H1 (cell line): ENCODE data around the gene PITRM1. TPM values are rescaled to one million over a fixed set of nuclear protein-coding genes. Genes with fewer than 3 reads are reported as not detected.

Source experiments
- CTCF ChIA-PET: fragments of 300-600 bp; sonication (Branson Sonifier 250); formaldehyde crosslinking; loops from one replicate; lab custom pipeline; 2021; ENCODE audit not compliant: partially characterized antibody; lab: Charles Lee
- POLR2A ChIA-PET: fragments of 300-600 bp; sonication (Branson Sonifier 250); formaldehyde crosslinking; loops from one replicate; lab custom pipeline; 2021; ENCODE audit warnings: inconsistent platforms; ENCODE audit not compliant: partially characterized antibody; lab: Charles Lee
- DNase-seq, 2 experiments: peaks; one replicate each; pipeline versions ENCODE4 v3.0.0 to v3.0.0-alpha.2; 2010 to 2022; ENCODE audit warnings: low spot score in 2 of 2, low read depth in 1 of 2, mixed read lengths in 1 of 2
- FAIRE-seq: peaks from 2 replicates; lab custom pipeline; 2011; peaks lifted over from hg19 to GRCh38; lab: Jason Lieb, UNC
- H2AFZ ChIP-seq: 2 replicates; pipeline ENCODE4 v1.8.1; 2012; ENCODE audit warnings: low read length, inconsistent platforms
- H2AK5ac ChIP-seq: 2 replicates; pipeline ENCODE4 v1.6.1; 2013; ENCODE audit warnings: low read depth, low read length
- H2BK120ac ChIP-seq: replicated peaks from 2 replicates; pipeline ENCODE3; 2013; ENCODE audit warnings: low read depth, low read length, inconsistent platforms
- H2BK12ac ChIP-seq: 2 replicates; pipeline ENCODE4 v1.6.1; 2013; ENCODE audit warnings: low read depth, low read length
- H2BK15ac ChIP-seq: 2 replicates; pipeline ENCODE4 v1.6.1; 2013; ENCODE audit warnings: low read length
- H2BK20ac ChIP-seq: 2 replicates; pipeline ENCODE4 v1.6.1; 2013; ENCODE audit warnings: low read length
- H2BK5ac ChIP-seq: 2 replicates; pipeline ENCODE4 v1.6.1; 2013; ENCODE audit warnings: low read depth, low read length
- H3K14ac ChIP-seq: 2 replicates; pipeline ENCODE4 v1.6.1; 2013; ENCODE audit warnings: inconsistent platforms; ENCODE audit not compliant: insufficient read length
- H3K18ac ChIP-seq: 2 replicates; pipeline ENCODE4 v1.6.1; 2013; ENCODE audit warnings: low read length; ENCODE audit errors: extremely low read depth
- H3K23ac ChIP-seq: 2 replicates; pipeline ENCODE4 v1.6.1; 2013; ENCODE audit warnings: inconsistent platforms; ENCODE audit not compliant: insufficient read length
- H3K23me2 ChIP-seq: 2 replicates; pipeline ENCODE4 v1.6.1; 2013; ENCODE audit warnings: low read depth, low read length
- H3K27ac ChIP-seq: 2 replicates; pipeline ENCODE4 v1.6.1; 2011; ENCODE audit warnings: low read depth, low read length, inconsistent platforms
- H3K27me3 ChIP-seq, 4 experiments: replicated peaks in 1 of 4; 1 replicate in 1 of 4; 2 replicates in 3 of 4; pipeline versions ENCODE4 v1.6.1 to v1.8.1; 2011 to 2013; ENCODE audit warnings: low read length in 3 of 4, mild to moderate bottlenecking in 3 of 4, inconsistent platforms in 2 of 4, mixed read lengths in 2 of 4, moderate library complexity in 1 of 4; ENCODE audit not compliant: control insufficient read depth in 3 of 4, insufficient read depth in 3 of 4; ENCODE audit errors: extremely low read depth in 1 of 4
- H3K36me3 ChIP-seq, 4 experiments: 2 replicates each; pipeline versions ENCODE4 v1.6.1 to v1.8.1; 2011 to 2013; ENCODE audit warnings: mild to moderate bottlenecking in 4 of 4, low read length in 3 of 4, moderate library complexity in 2 of 4, control low read depth in 1 of 4, inconsistent platforms in 1 of 4; ENCODE audit not compliant: insufficient read depth in 4 of 4, control insufficient read depth in 2 of 4
- H3K4ac ChIP-seq: replicated peaks from 2 replicates; pipeline ENCODE3; 2013; ENCODE audit warnings: low read length, low read depth, mixed read lengths, inconsistent platforms; ENCODE audit not compliant: insufficient read length
- H3K4me1 ChIP-seq, 4 experiments: replicated peaks in 1 of 4; 1 replicate in 1 of 4; 2 replicates in 3 of 4; pipeline versions ENCODE4 v1.6.1 to v1.8.1; 2011 to 2013; ENCODE audit warnings: low read length in 3 of 4, inconsistent platforms in 2 of 4, mixed read lengths in 1 of 4; ENCODE audit not compliant: insufficient read depth in 4 of 4, control insufficient read depth in 3 of 4
- H3K4me2 ChIP-seq, 2 experiments: 2 replicates each; pipeline versions ENCODE4 v1.6.1 to v1.8.1; 2011 to 2013; ENCODE audit warnings: low read depth in 2 of 2, low read length in 2 of 2, control low read depth in 1 of 2, inconsistent platforms in 1 of 2, mild to moderate bottlenecking in 1 of 2; ENCODE audit not compliant: insufficient read depth in 1 of 2
- H3K4me3 ChIP-seq, 4 experiments: fragments of 200-600, 300-600 bp in 1 of 4; sonication (generic), shearing (Covaris generic), sonication (Bioruptor Twin) in 1 of 4; 2 replicates each; pipeline versions ENCODE4 v1.5.1 to v1.8.1; 2011 to 2016; ENCODE audit warnings: low read length in 4 of 4, low read depth in 3 of 4, control low read depth in 2 of 4, inconsistent platforms in 2 of 4, mild to moderate bottlenecking in 2 of 4, mixed read lengths in 1 of 4, moderate library complexity in 1 of 4; ENCODE audit not compliant: insufficient read depth in 2 of 4; ENCODE audit errors: extremely low read depth in 1 of 4
- H3K56ac ChIP-seq: replicated peaks from 2 replicates; pipeline ENCODE3; 2013; ENCODE audit warnings: low read depth, mild to moderate bottlenecking, mixed read lengths, low read length, inconsistent platforms; ENCODE audit not compliant: insufficient read length
- H3K79me1 ChIP-seq: 2 replicates; pipeline ENCODE4 v1.6.1; 2013; ENCODE audit warnings: low read depth, low read length, control low read depth
- H3K79me2 ChIP-seq, 2 experiments: 2 replicates each; pipeline versions ENCODE4 v1.6.1 to v1.8.1; 2012 to 2013; ENCODE audit warnings: low read length in 2 of 2, mild to moderate bottlenecking in 2 of 2, inconsistent platforms in 1 of 2; ENCODE audit not compliant: insufficient read depth in 2 of 2, control insufficient read depth in 1 of 2
- H3K9ac ChIP-seq, 4 experiments: replicated peaks in 1 of 4; 1 replicate in 1 of 4; 2 replicates in 3 of 4; pipeline versions ENCODE4 v1.6.1 to v1.8.1; 2011 to 2013; ENCODE audit warnings: low read depth in 3 of 4, low read length in 3 of 4, control low read depth in 2 of 4, mild to moderate bottlenecking in 2 of 4, moderate library complexity in 2 of 4, inconsistent platforms in 1 of 4; ENCODE audit errors: extremely low read depth in 1 of 4
- H3K9me3 ChIP-seq, 2 experiments: 2 replicates each; pipeline versions ENCODE4 v1.6.1 to v1.8.1; 2012 to 2013; ENCODE audit warnings: mild to moderate bottlenecking in 2 of 2, moderate library complexity in 2 of 2, control low read depth in 1 of 2, inconsistent platforms in 1 of 2, low read depth in 1 of 2, low read length in 1 of 2, mixed read lengths in 1 of 2; ENCODE audit not compliant: insufficient read depth in 2 of 2
- H4K20me1 ChIP-seq, 2 experiments: replicated peaks in 1 of 2; 2 replicates each; pipeline versions ENCODE3 to v1.8.1; 2011 to 2013; ENCODE audit warnings: inconsistent platforms in 2 of 2, low read length in 2 of 2, mild to moderate bottlenecking in 1 of 2; ENCODE audit not compliant: insufficient read depth in 2 of 2, control insufficient read depth in 1 of 2
- H4K5ac ChIP-seq: 2 replicates; pipeline ENCODE4 v1.6.1; 2013; ENCODE audit warnings: low read length, low read depth, mixed read lengths, inconsistent platforms; ENCODE audit not compliant: insufficient read length
- H4K8ac ChIP-seq: 2 replicates; pipeline ENCODE4 v1.8.0; 2013; ENCODE audit warnings: mild to moderate bottlenecking, moderate library complexity, low read length, inconsistent platforms; ENCODE audit not compliant: insufficient read depth; ENCODE audit errors: extremely low read depth
- H4K91ac ChIP-seq: replicated peaks from 2 replicates; pipeline ENCODE3; 2013; ENCODE audit warnings: low read length, mixed read lengths, inconsistent platforms; ENCODE audit not compliant: insufficient read length
- CBX5 ChIP-seq: fragments of 300-800, 300-1000 bp; sonication (generic); IDR thresholded peaks from 2 replicates; pipeline ENCODE4 v1.7.1; 2016; ENCODE audit warnings: antibody characterized with exemption, low read length, low read depth
- CHD2 ChIP-seq: IDR thresholded peaks from 2 replicates; pipeline ENCODE4 v1.6.1; 2012; ENCODE audit warnings: low read length, improper control_type of control experiment
- NANOG ChIP-seq: IDR thresholded peaks from 2 replicates; pipeline ENCODE4 v1.6.1; 2011; ENCODE audit warnings: low read length, low read depth, mild to moderate bottlenecking, inconsistent platforms; ENCODE audit not compliant: insufficient read depth, poor library complexity, severe bottlenecking
- NRF1 ChIP-seq: IDR thresholded peaks from 2 replicates; pipeline ENCODE4 v1.6.1; 2011; ENCODE audit warnings: mild to moderate bottlenecking, low read depth, low read length, improper control_type of control experiment
- PHF8 ChIP-seq: fragments of 200-600 bp; sonication (generic); conservative IDR thresholded peaks from 2 replicates; pipeline ENCODE4 v1.7.1; 2012; ENCODE audit warnings: low read depth, mild to moderate bottlenecking, inconsistent platforms, low read length, moderate library complexity
- SRF ChIP-seq: IDR thresholded peaks from 2 replicates; pipeline ENCODE4 v1.6.1; 2011; ENCODE audit warnings: mild to moderate bottlenecking, low read depth, low read length, moderate library complexity
- ZNF274 ChIP-seq: IDR thresholded peaks from 2 replicates; pipeline ENCODE4 v1.7.0; 2012; ENCODE audit warnings: low read length, borderline replicate concordance; ENCODE audit errors: extremely low read depth
- WGBS, 2 experiments: shearing (Covaris generic) in 1 of 2; methylation state at CpG; one replicate each; pipeline versions ENCODE4 v1.1.6 to v1.1.7; 2013 to 2015; ENCODE audit warnings: low lambda C conversion rate in 2 of 2, mixed read lengths in 2 of 2, inconsistent platforms in 1 of 2, low coverage in 1 of 2, missing lambda C conversion rate in 1 of 2; ENCODE audit not compliant: insufficient replicate concordance in 2 of 2, insufficient coverage in 1 of 2, insufficient read length in 1 of 2; ENCODE audit errors: extremely low coverage in 1 of 2, missing lambda C conversion rate in 1 of 2; 5-methylcytosine and 5-hydroxymethylcytosine counted together
- polyA plus RNA-seq, 7 experiments: library from polyadenylated mRNA; depleted of rRNA in 3 of 7; stranded (reverse) in 5 of 7; unstranded in 2 of 7; fragments of >200 nt in 5 of 7; fragments of 200-250 nt in 2 of 7; gene quantifications; 1 replicate in 5 of 7; 2 replicates in 1 of 7; 4 replicates in 1 of 7; pipeline versions ENCODE4 v1.2.1 to v1.2.3, GENCODE V29; 2011 to 2013; ENCODE audit warnings: missing spikeins in 2 of 7, mixed read lengths in 2 of 7
- total RNA-seq: library from RNA; stranded (reverse); fragmentation: NEBNext Ultra II Directional; extraction: Animal tissue kit (Norgen Biotek cat#: 25700); gene quantifications from 2 replicates; pipeline ENCODE4 v1.2.1, GENCODE V29; 2021

The PITRM1 gene
- total and polyA plus RNA-seq, 2 of the 8 experiments (the other 6 are each of a cell fraction or from before 2014, with no cell fraction given) = 18.6 to 31.5 TPM

GRCh38 chr10:3093996-3094395, 78.6 kb downstream of the PITRM1 start:
- H3K79me1 ChIP-seq = peaks cover 15% of the 10 kb centered on the region
- H3K4me3 ChIP-seq = no peak overlapping the region
- no peak overlapping the region for H3K14ac ChIP-seq
- no peak overlapping the region for H2BK5ac ChIP-seq
- no peak overlapping the region for H2BK12ac ChIP-seq
- H2BK120ac ChIP-seq = no peak overlapping the region
- H4K8ac ChIP-seq = no peak overlapping the region
- no peaks in the 10 kb centered on the region for H3K9me3 ChIP-seq
- H2AFZ ChIP-seq = no peak overlapping the region
- H2BK15ac ChIP-seq = no peak overlapping the region
- no peak overlapping the region for H4K5ac ChIP-seq
- H3K27ac ChIP-seq = no peak overlapping the region
- no peak overlapping the region for H3K9ac ChIP-seq
- H3K56ac ChIP-seq = no peak overlapping the region
- no peak overlapping the region for H3K4me2 ChIP-seq
- H2BK20ac ChIP-seq = no peak overlapping the region
- no peak overlapping the region for H2AK5ac ChIP-seq
- 96% methylated on average over 5 of the region's 5 CpGs; no CpG with 5 or more reads in 1 of the 2 experiments for WGBS, 2 experiments
- H3K23ac ChIP-seq = no peak overlapping the region
- no peak overlapping the region for H3K4ac ChIP-seq
- H3K18ac ChIP-seq = no peak overlapping the region
- FAIRE-seq (no peak), DNase-seq (no peak)
- H3K79me2 ChIP-seq = peaks cover 3 to 86% of the 10 kb centered on the region in 2 experiments; a peak in 3 of 4 replicates
- peaks cover 11 to 13% of the 10 kb centered on the region in 2 experiments for H4K20me1 ChIP-seq
- peaks cover 0 to 12% (median under 1%) of the 10 kb centered on the region in 4 experiments; a peak in 2 of 8 replicates for H3K36me3 ChIP-seq
- H3K23me2 ChIP-seq = no peaks in the 10 kb centered on the region
- no peak overlapping the region for H4K91ac ChIP-seq
- H3K4me1 ChIP-seq = peaks cover 3 to 8% (median 6%) of the 10 kb centered on the region in 4 experiments
- no peaks in the 10 kb centered on the region for H3K27me3 ChIP-seq
- CTCF ChIA-PET = interaction anchor here (1.7 kb wide), 1 partner anchor 64 kb away, joined by 3 read pairs; no protein-coding TSS in a partner anchor
- POLR2A ChIA-PET = interaction anchor here (0.5 kb wide), 1 partner anchor 8 kb away, joined by 3 read pairs; no protein-coding TSS in a partner anchor
- no peak for TF ChIP-seq CHD2
- no peak for TF ChIP-seq ZNF274
- no peak for TF ChIP-seq SRF
- no peak for TF ChIP-seq CBX5
- TF ChIP-seq NRF1 = no peak
- no peak for TF ChIP-seq NANOG
- TF ChIP-seq PHF8 = no peak
